Left lung (tissue), 10 donors: ENCODE measurements around the gene CCDC92B. TPM values are rescaled to one million over a fixed set of nuclear protein-coding genes. Genes with fewer than 3 reads are reported as not detected.
A peak's percentile ranks its signal among the peaks of the same experiment; 100 is the strongest.

Experiments
- ATAC-seq: fragments of 200-7000 bp; cut with Tn5 transposase; one replicate; pipeline ENCODE4 v1.9.1; 2020; ENCODE audit warnings: moderate library complexity
- DNase-seq, 4 donors: peaks; one replicate each; pipeline ENCODE4 v3.0.0-alpha.2; 2013 to 2020
- H3K27ac ChIP-seq, 2 donors: fragments of 200-600 bp; sonication (generic) in 1 of 2; one replicate each; pipeline versions ENCODE4 v1.5.0 to v1.8.0; 2020 to 2021
- H3K27me3 ChIP-seq, 2 donors: fragments of 200-600 bp; sonication (generic) in 1 of 2; one replicate each; pipeline versions ENCODE4 v1.5.0 to v1.8.0; 2020 to 2021
- H3K36me3 ChIP-seq, 2 donors: fragments of 200-600 bp; sonication (generic) in 1 of 2; one replicate each; pipeline versions ENCODE4 v1.5.0 to v1.8.0; 2020 to 2021
- H3K4me1 ChIP-seq, 2 donors: fragments of 200-600 bp; one replicate each; pipeline ENCODE4 v1.8.0; 2021
- H3K4me3 ChIP-seq, 2 donors: fragments of 200-600 bp; sonication (generic) in 1 of 2; one replicate each; pipeline versions ENCODE4 v1.5.0 to v1.8.0; 2020 to 2021; ENCODE audit warnings: mild to moderate bottlenecking in 1 of 2
- H3K9me3 ChIP-seq, 2 donors: fragments of 200-600 bp; sonication (generic) in 1 of 2; one replicate each; pipeline versions ENCODE4 v1.5.0 to v1.8.0; 2020 to 2021
- CTCF ChIP-seq, 2 donors: fragments of 200-600 bp; sonication (generic) in 1 of 2; IDR thresholded peaks; one replicate each; pipeline versions ENCODE4 v1.5.0 to v1.8.0; 2021; ENCODE audit warnings: antibody characterized with exemption in 2 of 2
- intact Hi-C, 2 donors: fragments of 100-400 bp; cut with DNase I; formaldehyde crosslinking; loops; one replicate each; pipeline versions ENCODE4 v1.11.2 to v1.14.2; 2022
- polyA plus RNA-seq, 6 donors: library from polyadenylated mRNA; unstranded; fragments of 120-200 nt; gene quantifications; one replicate each; pipeline ENCODE4 v1.2.1, GENCODE V29; 2013; ENCODE audit not compliant: insufficient read length in 6 of 6
- total RNA-seq, 2 donors: library from RNA; stranded (reverse); fragmentation: NEBNext Ultra II Directional; extraction: Animal tissue kit (Norgen Biotek cat#: 25700); gene quantifications; one replicate each; pipeline ENCODE4 v1.2.1, GENCODE V29; 2021
- donor health status: DM: no; HTN: yes; CAD: no.
- donor health status: DM: no; HTN: no; CAD: no.

Gene CCDC92B
- total and polyA plus RNA-seq, 8 donors: 0.15 to 0.41 (median 0.25) TPM

- ATAC-seq (peak; percentile 6), DNase-seq (peak in 1 of 4 donors; percentile 78)
- H3K9me3 ChIP-seq: no peaks in the 10 kb centered on the region
- H3K36me3 ChIP-seq: peaks cover 0 to 18% of the 10 kb centered on the region in 2 donors
- peaks cover 38 to 52% of the 10 kb centered on the region in 2 donors for H3K4me1 ChIP-seq
- no peak overlapping the region for H3K4me3 ChIP-seq
- no peak for TF ChIP-seq CTCF (IDR thresholded peaks at IDR 0.05)
- intact Hi-C loops: no loop called here
- no peak overlapping the region for H3K27ac ChIP-seq
- no peaks in the 10 kb centered on the region for H3K27me3 ChIP-seq
These were observed 41.5 kb downstream of the CCDC92B start for GRCh38 chr17:2707721-2708584.

- DNase-seq: peak in 2 of 4 donors; percentile 10 to 67
- Histone ChIP-seq H3K9me3 (no peaks in the 10 kb centered on the region), H3K27ac (no peak overlapping the region), H3K27me3 (no peaks in the 10 kb centered on the region), H3K4me1 (peaks cover 30 to 42% of the 10 kb centered on the region in 2 donors), H3K4me3 (no peak overlapping the region), H3K36me3 (peaks cover 0 to 27% of the 10 kb centered on the region in 2 donors)
- TF ChIP-seq CTCF (IDR thresholded peaks at IDR 0.05): no peak
- intact Hi-C loops: no loop called here
- ATAC-seq: no peak
These were observed 42.4 kb downstream of the CCDC92B start for GRCh38 chr17:2706911-2707510.

GRCh38 chr17:2705888-2706795 lies 43.3 kb downstream of the CCDC92B start:
- Histone ChIP-seq H3K27ac (no peak overlapping the region), H3K27me3 (no peaks in the 10 kb centered on the region), H3K9me3 (no peaks in the 10 kb centered on the region), H3K4me3 (no peak overlapping the region), H3K36me3 (peaks cover 0 to 36% of the 10 kb centered on the region in 2 donors), H3K4me1 (peaks cover 29 to 40% of the 10 kb centered on the region in 2 donors)
- DNase-seq: peak in 2 of 4 donors; percentile 25 to 55
- ATAC-seq: no peak
- no peak for TF ChIP-seq CTCF (IDR thresholded peaks at IDR 0.05)
- intact Hi-C loops: no loop called here

GRCh38 chr17:2705263-2705662 lies 44.2 kb downstream of the CCDC92B start:
- DNase-seq (peak in 2 of 4 donors; percentile 13 to 63), ATAC-seq (no peak)
- intact Hi-C loops: no loop called here
- Histone ChIP-seq H3K9me3 (no peaks in the 10 kb centered on the region), H3K27ac (no peak overlapping the region), H3K36me3 (peaks cover 0 to 45% of the 10 kb centered on the region in 2 donors), H3K4me1 (peaks cover 24 to 32% of the 10 kb centered on the region in 2 donors), H3K27me3 (no peaks in the 10 kb centered on the region), H3K4me3 (no peak overlapping the region)
- no peak for TF ChIP-seq CTCF (IDR thresholded peaks at IDR 0.05)
